Hepatocyte (in vitro differentiated cells): ENCODE data around the gene BMPR1A.

Source experiments
- CTCF ChIP-seq: fragments of 200-600 bp; sonication (generic); IDR thresholded peaks from 2 replicates; pipeline ENCODE4 v1.5.1; 2016; ENCODE audit warnings: antibody characterized with exemption, mild to moderate bottlenecking; ENCODE audit not compliant: poor library complexity
- EZH2 ChIP-seq: fragments of 200-600 bp; sonication (generic); IDR thresholded peaks from 2 replicates; pipeline ENCODE4 v1.6.1; 2016; ENCODE audit warnings: antibody characterized with exemption, mild to moderate bottlenecking, borderline replicate concordance

GRCh38 chr10:86889997-86890396 lies 133.6 kb downstream of the BMPR1A start:
- no peak for TF ChIP-seq CTCF
- TF ChIP-seq EZH2: no peak
